Vagina (tissue), 2 donors: Measurements from ENCODE around the gene SLTM.

ENCODE experiments used
- POLR2A ChIP-seq, 2 donors: fragments of 450-650 bp; IDR thresholded peaks; one replicate each; pipeline ENCODE4 v1.6.1; 2017; ENCODE audit warnings: antibody characterized with exemption in 2 of 2, mild to moderate bottlenecking in 2 of 2, moderate library complexity in 2 of 2
- TF ChIP-seq, protein P1 (sequence below), 3 experiments: fragments of 450-650 bp in 2 of 3; fragments of 200-600 bp in 1 of 3; sonication (generic) in 1 of 3; IDR thresholded peaks; one replicate each; pipeline ENCODE4 v1.5.1; 2017 to 2019; ENCODE audit warnings: antibody characterized with exemption in 3 of 3, mild to moderate bottlenecking in 2 of 3, moderate library complexity in 2 of 3

- TF ChIP-seq, protein P1, sequence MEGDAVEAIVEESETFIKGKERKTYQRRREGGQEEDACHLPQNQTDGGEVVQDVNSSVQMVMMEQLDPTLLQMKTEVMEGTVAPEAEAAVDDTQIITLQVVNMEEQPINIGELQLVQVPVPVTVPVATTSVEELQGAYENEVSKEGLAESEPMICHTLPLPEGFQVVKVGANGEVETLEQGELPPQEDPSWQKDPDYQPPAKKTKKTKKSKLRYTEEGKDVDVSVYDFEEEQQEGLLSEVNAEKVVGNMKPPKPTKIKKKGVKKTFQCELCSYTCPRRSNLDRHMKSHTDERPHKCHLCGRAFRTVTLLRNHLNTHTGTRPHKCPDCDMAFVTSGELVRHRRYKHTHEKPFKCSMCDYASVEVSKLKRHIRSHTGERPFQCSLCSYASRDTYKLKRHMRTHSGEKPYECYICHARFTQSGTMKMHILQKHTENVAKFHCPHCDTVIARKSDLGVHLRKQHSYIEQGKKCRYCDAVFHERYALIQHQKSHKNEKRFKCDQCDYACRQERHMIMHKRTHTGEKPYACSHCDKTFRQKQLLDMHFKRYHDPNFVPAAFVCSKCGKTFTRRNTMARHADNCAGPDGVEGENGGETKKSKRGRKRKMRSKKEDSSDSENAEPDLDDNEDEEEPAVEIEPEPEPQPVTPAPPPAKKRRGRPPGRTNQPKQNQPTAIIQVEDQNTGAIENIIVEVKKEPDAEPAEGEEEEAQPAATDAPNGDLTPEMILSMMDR (IDR thresholded peaks at IDR 0.05) = no peak
- no peak for TF ChIP-seq POLR2A (IDR thresholded peaks at IDR 0.05)
Observed at GRCh38 chr15:58870451-58870850, 63.0 kb downstream of the SLTM start.
